HCT116 (cell line): ENCODE results near the gene ERC1. TPM values are rescaled to one million over a fixed set of nuclear protein-coding genes. Genes with fewer than 3 reads are reported as not detected.

Experiments used
- ATAC-seq: fragments of 200-7000 bp; cut with Tn5 transposase; 2 replicates; pipeline ENCODE4 v1.9.1; 2020; ENCODE audit warnings: mild to moderate bottlenecking, moderate library complexity
- BruUV-seq: library from RNA; stranded (reverse); fragments of 400-500 nt; replicated peaks from 2 replicates; lab custom pipeline; 2021; lab: Mats Ljungman, UMichigan
- CTCF ChIA-PET: fragments of 300-600 bp; sonication (Branson Sonifier 250); formaldehyde crosslinking; loops from one replicate; lab custom pipeline; 2021; ENCODE audit warnings: antibody characterized with exemption; lab: Charles Lee
- POLR2A ChIA-PET: fragments of 300-600, 350-600 bp; sonication (Branson Sonifier 250); formaldehyde crosslinking; loops from one replicate; lab custom pipeline; 2021; ENCODE audit warnings: antibody characterized with exemption; lab: Charles Lee
- RAD21 ChIA-PET, 2 experiments: fragments of 300-600 bp; sonication (Branson Sonifier 250); formaldehyde crosslinking; loops; one replicate each; lab custom pipeline; 2023; ENCODE audit warnings: low total read pairs in 2 of 2; ENCODE audit not compliant: uncharacterized antibody in 2 of 2, unreplicated experiment in 2 of 2, low non-redundant PET in 1 of 2; lab: Charles Lee
- DNase-seq: peaks from one replicate; pipeline ENCODE4 v3.0.0-alpha.2; 2010; ENCODE audit warnings: low read depth, low spot score
- H2AFZ ChIP-seq: fragments of 200-600 bp; shearing (Covaris generic), sonication (generic); 2 replicates; pipeline ENCODE4 v1.6.1; 2017; ENCODE audit warnings: low read depth, mixed run types, mixed read lengths, antibody characterized with exemption, low read length; ENCODE audit not compliant: poor library complexity, severe bottlenecking
- H3K27ac ChIP-seq: 2 replicates; pipeline ENCODE4 v1.5.1; 2012; ENCODE audit warnings: low read depth, low read length
- H3K27me3 ChIP-seq: fragments of 200-600 bp; sonication (generic); 2 replicates; pipeline ENCODE4 v1.6.1; 2016; ENCODE audit warnings: mixed run types, low read length, mixed read lengths; ENCODE audit not compliant: insufficient read depth
- H3K36me3 ChIP-seq, 2 experiments: fragments of 200-500 bp in 1 of 2; fragments of 200-600 bp in 1 of 2; sonication (Bioruptor generic) in 1 of 2; sonication (generic) in 1 of 2; 2 replicates each; pipeline versions ENCODE4 v1.5.1 to v1.6.1; 2014 to 2016; ENCODE audit warnings: low read length in 2 of 2, inconsistent platforms in 1 of 2, mixed read lengths in 1 of 2, mixed run types in 1 of 2; ENCODE audit not compliant: insufficient read depth in 2 of 2, control insufficient read depth in 1 of 2
- H3K4me1 ChIP-seq, 2 experiments: fragments of 200-600 bp in 1 of 2; sonication (generic) in 1 of 2; 2 replicates each; pipeline versions ENCODE4 v1.5.1 to v1.6.1; 2012 to 2017; ENCODE audit warnings: low read length in 2 of 2, inconsistent platforms in 1 of 2, mild to moderate bottlenecking in 1 of 2, mixed read lengths in 1 of 2, mixed run types in 1 of 2, moderate library complexity in 1 of 2; ENCODE audit not compliant: insufficient read depth in 2 of 2, control insufficient read depth in 1 of 2
- H3K4me2 ChIP-seq: fragments of 200-600 bp; sonication (generic); 2 replicates; pipeline ENCODE4 v1.6.1; 2017; ENCODE audit warnings: mixed run types, low read length, mixed read lengths
- H3K4me3 ChIP-seq, 2 experiments: fragments of 200-600 bp in 1 of 2; sonication (generic) in 1 of 2; replicated peaks in 1 of 2; 2 replicates each; pipeline ENCODE4 v1.5.1; 2011 to 2016; ENCODE audit warnings: low read length in 2 of 2, control low read depth in 1 of 2, low read depth in 1 of 2, mild to moderate bottlenecking in 1 of 2, mixed read lengths in 1 of 2, mixed run types in 1 of 2
- H3K79me2 ChIP-seq: fragments of 200-600 bp; sonication (generic); 2 replicates; pipeline ENCODE4 v1.6.1; 2017; ENCODE audit warnings: mild to moderate bottlenecking, mixed run types, low read length, moderate library complexity, mixed read lengths; ENCODE audit not compliant: insufficient read depth
- H3K9ac ChIP-seq: fragments of 200-600 bp; sonication (generic); 2 replicates; pipeline ENCODE4 v1.6.1; 2016; ENCODE audit warnings: low read length, mixed read lengths
- H3K9me2 ChIP-seq: fragments of 200-600 bp; sonication (generic), shearing (Covaris generic); 2 replicates; pipeline ENCODE4 v1.6.1; 2017; ENCODE audit warnings: mixed run types, mild to moderate bottlenecking, moderate library complexity; ENCODE audit not compliant: insufficient read depth
- H3K9me3 ChIP-seq, 2 experiments: fragments of 200-500 bp in 1 of 2; fragments of 200-600 bp in 1 of 2; sonication (Bioruptor generic) in 1 of 2; sonication (generic) in 1 of 2; 2 replicates each; pipeline ENCODE4 v1.6.1; 2014 to 2017; ENCODE audit warnings: low read length in 2 of 2, mixed read lengths in 2 of 2, inconsistent platforms in 1 of 2, low read depth in 1 of 2, mild to moderate bottlenecking in 1 of 2, mixed run types in 1 of 2, moderate library complexity in 1 of 2; ENCODE audit not compliant: control insufficient read depth in 1 of 2, insufficient read depth in 1 of 2
- H4K20me1 ChIP-seq: fragments of 200-600 bp; sonication (generic), shearing (Covaris generic); 2 replicates; pipeline ENCODE4 v1.6.1; 2017; ENCODE audit warnings: mixed run types, mild to moderate bottlenecking, moderate library complexity; ENCODE audit not compliant: insufficient read depth
- ATF3 ChIP-seq: IDR thresholded peaks from 2 replicates; pipeline ENCODE4 v1.6.1; 2012
- CBX3 ChIP-seq: IDR thresholded peaks from 2 replicates; pipeline ENCODE4 v1.6.1; 2012; ENCODE audit warnings: low read depth
- CEBPB ChIP-seq: IDR thresholded peaks from 2 replicates; pipeline ENCODE4 v1.6.1; 2012; ENCODE audit warnings: low read depth
- EGR1 ChIP-seq: IDR thresholded peaks from 2 replicates; pipeline ENCODE4 v1.6.1; 2012; ENCODE audit warnings: low read depth
- ELF1 ChIP-seq: IDR thresholded peaks from 2 replicates; pipeline ENCODE4 v1.6.1; 2012; ENCODE audit warnings: low read depth, borderline replicate concordance
- EZH2 ChIP-seq: fragments of 200-600 bp; sonication (generic); IDR thresholded peaks from 2 replicates; pipeline ENCODE4 v1.6.1; 2017; ENCODE audit warnings: antibody characterized with exemption, mixed run types
- EZH2phosphoT487 ChIP-seq: fragments of 200-600 bp; IDR thresholded peaks from 2 replicates; pipeline ENCODE4 v1.6.1; 2018; ENCODE audit warnings: antibody characterized with exemption, borderline replicate concordance
- FOSL1 ChIP-seq: IDR thresholded peaks from 2 replicates; pipeline ENCODE4 v1.6.1; 2012; ENCODE audit warnings: low read depth
- JUND ChIP-seq: IDR thresholded peaks from 2 replicates; pipeline ENCODE4 v1.6.1; 2012
- POLR2A ChIP-seq: IDR thresholded peaks from 2 replicates; pipeline ENCODE4 v1.7.0; 2011; ENCODE audit warnings: borderline replicate concordance; ENCODE audit not compliant: insufficient read depth, insufficient read length; ENCODE audit errors: extremely low read depth
- POLR2AphosphoS5 ChIP-seq: IDR thresholded peaks from 2 replicates; pipeline ENCODE4 v1.6.1; 2011; ENCODE audit warnings: mild to moderate bottlenecking, low read depth, low read length, moderate library complexity
- REST ChIP-seq: IDR thresholded peaks from 2 replicates; pipeline ENCODE4 v1.6.1; 2012; ENCODE audit warnings: low read depth
- SIN3A ChIP-seq: IDR thresholded peaks from 2 replicates; pipeline ENCODE4 v1.6.1; 2012; ENCODE audit warnings: low read depth
- SRF ChIP-seq: IDR thresholded peaks from 2 replicates; pipeline ENCODE4 v1.6.1; 2012; ENCODE audit warnings: low read depth
- TCF7L2 ChIP-seq: IDR thresholded peaks from 2 replicates; pipeline ENCODE4 v1.7.0; 2011; ENCODE audit warnings: borderline replicate concordance, inconsistent platforms; ENCODE audit not compliant: insufficient read depth, insufficient read length; ENCODE audit errors: extremely low read depth
- ZBTB33 ChIP-seq: IDR thresholded peaks from 2 replicates; pipeline ENCODE4 v1.6.1; 2011; ENCODE audit warnings: mild to moderate bottlenecking, low read length, moderate library complexity; ENCODE audit not compliant: insufficient replicate concordance; ENCODE audit errors: extremely low read depth
- ZFX ChIP-seq: fragments of 450-650 bp; IDR thresholded peaks from 2 replicates; pipeline ENCODE4 v1.6.1; 2017
- ZNF274 ChIP-seq: fragments of 200-500 bp; sonication (Bioruptor generic); IDR thresholded peaks from 2 replicates; pipeline ENCODE4 v1.6.1; 2014; ENCODE audit warnings: mild to moderate bottlenecking, low read depth, low read length, inconsistent platforms
- intact Hi-C: fragments of 100-400 bp; cut with micrococcal nuclease; formaldehyde crosslinking; loops from 2 replicates; pipeline ENCODE4 v1.10.0; 2022
- total RNA-seq: library from RNA; stranded (reverse); gene quantifications from one replicate; pipeline ENCODE4 v1.2.1, GENCODE V29; 2021; ENCODE audit not compliant: unreplicated experiment
- TF ChIP-seq, protein P1 (sequence below), 3 experiments: fragments of 200-600 bp in 1 of 3; sonication (generic) in 1 of 3; IDR thresholded peaks in 2 of 3; conservative IDR thresholded peaks in 1 of 3; 2 replicates each; pipeline ENCODE4 v1.5.1; 2012 to 2017; ENCODE audit warnings: low read depth in 2 of 3, low read length in 2 of 3, antibody characterized with exemption in 1 of 3, borderline replicate concordance in 1 of 3, control low read depth in 1 of 3, mild to moderate bottlenecking in 1 of 3, mixed read lengths in 1 of 3, mixed run types in 1 of 3, moderate library complexity in 1 of 3; ENCODE audit not compliant: insufficient read depth in 1 of 3

ERC1 gene
- total RNA-seq, 1 experiment from 2014 or later = 41.9 TPM

GRCh38 chr12:1161197-1161596 lies 170.2 kb downstream of the ERC1 start:
- Histone ChIP-seq H3K9me2 (no peaks in the 10 kb centered on the region), H2AFZ (no peak overlapping the region), H3K4me2 (no peak overlapping the region), H3K27me3 (no peaks in the 10 kb centered on the region), H3K9me3 (no peaks in the 10 kb centered on the region), H3K36me3 (no peaks in the 10 kb centered on the region), H3K79me2 (no peaks in the 10 kb centered on the region), H4K20me1 (no peaks in the 10 kb centered on the region), H3K4me3 (no peak overlapping the region), H3K9ac (no peak overlapping the region), H3K27ac (no peak overlapping the region), H3K4me1 (no peaks in the 10 kb centered on the region)
- ChIA-PET RAD21 (no interaction called here), POLR2A (no interaction called here), CTCF (no interaction called here)
- DNase-seq (no peak), ATAC-seq (no peak)
- BruUV-seq = no TSS peak
- intact Hi-C loops = no loop called here
- TF ChIP-seq POLR2A (no peak), ATF3 (no peak), FOSL1 (no peak), ZBTB33 (no peak), SRF (no peak), EZH2phosphoT487 (no peak), EZH2 (no peak), EGR1 (no peak), TCF7L2 (no peak), ZFX (no peak), CBX3 (no peak), JUND (no peak), CEBPB (no peak), ZNF274 (no peak), REST (no peak), ELF1 (no peak), SIN3A (no peak), POLR2AphosphoS5 (no peak)
- TF ChIP-seq, protein P1, sequence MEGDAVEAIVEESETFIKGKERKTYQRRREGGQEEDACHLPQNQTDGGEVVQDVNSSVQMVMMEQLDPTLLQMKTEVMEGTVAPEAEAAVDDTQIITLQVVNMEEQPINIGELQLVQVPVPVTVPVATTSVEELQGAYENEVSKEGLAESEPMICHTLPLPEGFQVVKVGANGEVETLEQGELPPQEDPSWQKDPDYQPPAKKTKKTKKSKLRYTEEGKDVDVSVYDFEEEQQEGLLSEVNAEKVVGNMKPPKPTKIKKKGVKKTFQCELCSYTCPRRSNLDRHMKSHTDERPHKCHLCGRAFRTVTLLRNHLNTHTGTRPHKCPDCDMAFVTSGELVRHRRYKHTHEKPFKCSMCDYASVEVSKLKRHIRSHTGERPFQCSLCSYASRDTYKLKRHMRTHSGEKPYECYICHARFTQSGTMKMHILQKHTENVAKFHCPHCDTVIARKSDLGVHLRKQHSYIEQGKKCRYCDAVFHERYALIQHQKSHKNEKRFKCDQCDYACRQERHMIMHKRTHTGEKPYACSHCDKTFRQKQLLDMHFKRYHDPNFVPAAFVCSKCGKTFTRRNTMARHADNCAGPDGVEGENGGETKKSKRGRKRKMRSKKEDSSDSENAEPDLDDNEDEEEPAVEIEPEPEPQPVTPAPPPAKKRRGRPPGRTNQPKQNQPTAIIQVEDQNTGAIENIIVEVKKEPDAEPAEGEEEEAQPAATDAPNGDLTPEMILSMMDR (IDR thresholded peaks at IDR 0.05 in 2 of 3, conservative IDR thresholded peaks at IDR 0.05 in 1 of 3; ENCODE audit: borderline replicate concordance in 1 of 3, insufficient read depth in 1 of 3, low read depth in 2 of 3, low read length in 2 of 3) = no peak
